IMR-90 (cell line): ENCODE measurements around the gene PDK1. TPM values are rescaled to one million over a fixed set of nuclear protein-coding genes. Genes with fewer than 3 reads are reported as not detected.

ENCODE experiments used
- ATAC-seq: fragments of 200-7000 bp; cut with Tn5 transposase; 2 replicates; pipeline ENCODE4 v1.9.1; 2020; ENCODE audit warnings: low read depth, mild to moderate bottlenecking, moderate library complexity
- BruUV-seq: library from RNA; stranded (reverse); fragments of 400-500 nt; replicated peaks from 2 replicates; lab custom pipeline; 2021; lab: Mats Ljungman, UMichigan
- CTCF ChIA-PET: fragments of 300-600 bp; formaldehyde crosslinking; extraction: SDS; loops from one replicate; lab custom pipeline; 2021; ENCODE audit warnings: antibody characterized with exemption; lab: Yijun Ruan, JAX
- POLR2A ChIA-PET: fragments of 300-600 bp; sonication (Branson Sonifier 250); formaldehyde crosslinking; loops from one replicate; lab custom pipeline; 2022; ENCODE audit warnings: antibody characterized with exemption; ENCODE audit not compliant: unreplicated experiment; lab: Charles Lee
- DNase-seq: peaks from one replicate; pipeline ENCODE4 v3.0.0; 2013
- H2AFZ ChIP-seq: replicated peaks from 2 replicates; pipeline ENCODE3; 2013; ENCODE audit warnings: low read length, mild to moderate bottlenecking; ENCODE audit not compliant: poor library complexity
- H2AK5ac ChIP-seq: 2 replicates; pipeline ENCODE4 v1.6.1; 2013; ENCODE audit warnings: low read depth, low read length, inconsistent platforms
- H2AK9ac ChIP-seq: replicated peaks from 2 replicates; pipeline ENCODE3; 2013; ENCODE audit warnings: mild to moderate bottlenecking, low read depth, low read length, moderate library complexity; ENCODE audit not compliant: poor library complexity
- H2BK120ac ChIP-seq: 2 replicates; pipeline ENCODE4 v1.6.1; 2013; ENCODE audit warnings: low read depth, low read length, inconsistent platforms
- H2BK15ac ChIP-seq: 3 replicates; pipeline ENCODE4 v1.6.1; 2013; ENCODE audit warnings: low read depth, low read length, inconsistent platforms
- H2BK20ac ChIP-seq: 2 replicates; pipeline ENCODE4 v1.6.1; 2013; ENCODE audit warnings: low read depth, mild to moderate bottlenecking, inconsistent platforms, low read length, moderate library complexity
- H2BK5ac ChIP-seq: 2 replicates; pipeline ENCODE4 v1.6.1; 2013; ENCODE audit warnings: mild to moderate bottlenecking, low read depth, low read length, inconsistent platforms; ENCODE audit not compliant: poor library complexity, severe bottlenecking
- H3K14ac ChIP-seq: replicated peaks from 2 replicates; pipeline ENCODE4 v1.6.1; 2013; ENCODE audit warnings: low read depth, low read length, inconsistent platforms
- H3K18ac ChIP-seq: 2 replicates; pipeline ENCODE4 v1.6.1; 2013; ENCODE audit warnings: low read depth, low read length, control low read depth
- H3K23ac ChIP-seq: 2 replicates; pipeline ENCODE4 v1.6.1; 2013; ENCODE audit warnings: low read depth, low read length, inconsistent platforms
- H3K27ac ChIP-seq: 2 replicates; pipeline ENCODE4 v1.5.1; 2013; ENCODE audit warnings: mild to moderate bottlenecking, control low read depth, low read length; ENCODE audit not compliant: insufficient read depth
- H3K27me3 ChIP-seq: 2 replicates; pipeline ENCODE4 v1.6.1; 2013; ENCODE audit warnings: low read length; ENCODE audit not compliant: control insufficient read depth, insufficient read depth
- H3K36me3 ChIP-seq: 2 replicates; pipeline ENCODE4 v1.6.1; 2013; ENCODE audit warnings: low read length, mixed read lengths; ENCODE audit not compliant: control insufficient read depth, insufficient read depth
- H3K4ac ChIP-seq: 2 replicates; pipeline ENCODE4 v1.6.1; 2013; ENCODE audit warnings: low read depth, low read length, inconsistent platforms
- H3K4me1 ChIP-seq: 2 replicates; pipeline ENCODE4 v1.6.1; 2013; ENCODE audit warnings: low read length, mixed read lengths; ENCODE audit not compliant: control insufficient read depth, insufficient read depth
- H3K4me2 ChIP-seq: 2 replicates; pipeline ENCODE4 v1.6.1; 2013; ENCODE audit warnings: low read depth, mild to moderate bottlenecking, control low read depth, low read length, moderate library complexity
- H3K4me3 ChIP-seq: 2 replicates; pipeline ENCODE4 v1.5.1; 2013; ENCODE audit warnings: low read depth, mild to moderate bottlenecking, control low read depth, low read length, moderate library complexity; ENCODE audit not compliant: insufficient read depth
- H3K56ac ChIP-seq: 2 replicates; pipeline ENCODE4 v1.6.1; 2013; ENCODE audit warnings: low read length, inconsistent platforms; ENCODE audit not compliant: insufficient read depth; ENCODE audit errors: extremely low read depth
- H3K79me1 ChIP-seq, 2 experiments: 2 replicates each; pipeline ENCODE4 v1.6.1; 2013; ENCODE audit warnings: low read length in 2 of 2, inconsistent platforms in 1 of 2, low read depth in 1 of 2
- H3K9ac ChIP-seq: 2 replicates; pipeline ENCODE4 v1.6.1; 2013; ENCODE audit warnings: low read depth, low read length, control low read depth
- H3K9me1 ChIP-seq: 2 replicates; pipeline ENCODE4 v1.6.1; 2013; ENCODE audit warnings: low read length, inconsistent platforms; ENCODE audit not compliant: insufficient read depth
- H3K9me3 ChIP-seq: 2 replicates; pipeline ENCODE4 v1.6.1; 2013; ENCODE audit warnings: low read length; ENCODE audit not compliant: control insufficient read depth, insufficient read depth
- H4K20me1 ChIP-seq: 2 replicates; pipeline ENCODE4 v1.6.1; 2013; ENCODE audit warnings: low read length, inconsistent platforms; ENCODE audit not compliant: insufficient read depth
- H4K5ac ChIP-seq: 2 replicates; pipeline ENCODE4 v1.6.1; 2013; ENCODE audit warnings: mild to moderate bottlenecking, low read depth, low read length, control low read depth
- H4K8ac ChIP-seq, 2 experiments: 2 replicates each; pipeline ENCODE4 v1.6.1; 2013; ENCODE audit warnings: low read depth in 2 of 2, low read length in 2 of 2, control low read depth in 1 of 2, inconsistent platforms in 1 of 2
- H4K91ac ChIP-seq: 2 replicates; pipeline ENCODE4 v1.6.1; 2013; ENCODE audit warnings: low read depth, low read length, inconsistent platforms; ENCODE audit not compliant: insufficient read depth
- BHLHE40 ChIP-seq: fragments of 150-350 bp; IDR thresholded peaks from 2 replicates; pipeline ENCODE4 v1.6.1; 2016; ENCODE audit warnings: mild to moderate bottlenecking, low read depth, low read length
- CEBPB ChIP-seq: IDR thresholded peaks from 2 replicates; pipeline ENCODE4 v1.6.1; 2012; ENCODE audit warnings: low read depth, low read length, improper control_type of control experiment
- CHD1 ChIP-seq: IDR thresholded peaks from 2 replicates; pipeline ENCODE4 v1.6.1; 2012; ENCODE audit warnings: low read depth, low read length, improper control_type of control experiment
- FOS ChIP-seq: fragments of 150-350 bp; IDR thresholded peaks from 2 replicates; pipeline ENCODE4 v1.6.1; 2016; ENCODE audit warnings: low read depth, low read length
- NFE2L2 ChIP-seq: fragments of 150-350 bp; IDR thresholded peaks from 2 replicates; pipeline ENCODE4 v1.6.1; 2016; ENCODE audit warnings: low read depth, mild to moderate bottlenecking, low read length
- POLR2A ChIP-seq: IDR thresholded peaks from 2 replicates; pipeline ENCODE4 v1.6.1; 2012; ENCODE audit warnings: mild to moderate bottlenecking, low read depth, low read length
- RFX5 ChIP-seq: IDR thresholded peaks from 2 replicates; pipeline ENCODE4 v1.8.0; 2012; ENCODE audit warnings: low read depth, mild to moderate bottlenecking, low read length, moderate library complexity
- WGBS, 2 experiments: methylation state at CpG; one replicate each; pipeline versions ENCODE4 v1.1.5 to v1.1.7; 2013; ENCODE audit warnings: missing lambda C conversion rate in 2 of 2; ENCODE audit not compliant: insufficient read length in 1 of 2; ENCODE audit errors: extremely low coverage in 2 of 2; 5-methylcytosine and 5-hydroxymethylcytosine counted together
- dilution Hi-C: fragments of 300-500 bp; cut with HindIII; formaldehyde crosslinking; loops from one replicate; pipeline ENCODE4 v1.14.3; 2018; ENCODE audit warnings: low sequenced_read_pairs; ENCODE audit not compliant: unreplicated experiment
- in situ Hi-C: fragments of 300-500 bp; cut with MboI; formaldehyde crosslinking; loops from 3 replicates; pipeline ENCODE4 v1.14.3; 2019; ENCODE audit warnings: low sequenced_read_pairs, inconsistent platforms, mixed read lengths
- intact Hi-C: fragments of 100-400 bp; cut with micrococcal nuclease; formaldehyde crosslinking; loops from 2 replicates; pipeline ENCODE4 v1.10.0; 2022
- polyA plus RNA-seq, 3 experiments: library from polyadenylated mRNA; depleted of rRNA; stranded (reverse); fragments of >200 nt; gene quantifications; 2 replicates each; pipeline ENCODE4 v1.2.3, GENCODE V29; 2012; ENCODE audit warnings: low replicate concordance in 1 of 3
- total RNA-seq: library from RNA; depleted of rRNA; stranded (reverse); fragments of >200 nt; gene quantifications from 2 replicates; pipeline ENCODE4 v1.2.3, GENCODE V29; 2012
- TF ChIP-seq, protein P1 (sequence below): fragments of 150-350 bp; IDR thresholded peaks from 2 replicates; pipeline ENCODE4 v1.6.1; 2017; ENCODE audit warnings: mild to moderate bottlenecking, antibody characterized with exemption, low read length, low read depth
- TF ChIP-seq, protein P2 (sequence below): fragments of 150-350 bp; IDR thresholded peaks from 2 replicates; pipeline ENCODE4 v1.6.1; 2016; ENCODE audit warnings: low read depth, mild to moderate bottlenecking, low read length, moderate library complexity, borderline replicate concordance

PDK1 gene
- total and polyA plus RNA-seq, 2 of the 4 experiments (the other 2 are of a cell fraction), result 38.1 to 85.9 TPM

DNA sequence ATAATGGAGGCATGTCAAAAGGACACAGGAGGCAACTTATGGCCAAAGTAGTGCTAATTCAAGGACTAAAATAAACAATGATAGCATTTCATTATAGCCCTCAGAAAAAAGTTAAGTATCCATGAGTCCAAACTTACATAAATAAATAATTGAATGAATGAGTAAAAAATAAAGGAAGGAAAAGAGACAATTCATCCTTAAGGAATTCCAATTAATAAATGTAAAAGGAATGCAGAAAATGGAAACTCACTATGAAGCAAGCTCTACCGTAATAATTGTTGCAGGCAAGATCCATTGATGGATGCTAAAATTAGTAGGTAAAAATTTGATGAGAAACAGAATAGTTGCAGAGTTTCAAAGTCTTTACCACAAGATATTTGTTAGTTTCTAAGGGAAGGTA lies 91.5 kb downstream of the PDK1 start:
- H3K56ac ChIP-seq, result peak overlapping the region; percentile 77
- peak overlapping the region; percentile 57; the same call in 1 of the 3 replicates for H2BK15ac ChIP-seq
- ATAC-seq (peak; percentile 48), DNase-seq (peak; percentile 87)
- peak overlapping the region; percentile 99 for H2BK5ac ChIP-seq
- H4K20me1 ChIP-seq, result no peaks in the 10 kb centered on the region
- no peak for TF ChIP-seq RFX5
- TF ChIP-seq CEBPB, result peak; percentile 90
- no peak for TF ChIP-seq CHD1
- no peak for TF ChIP-seq NFE2L2
- TF ChIP-seq FOS, result 0 out of 2 replicates have a peak, but pooled peaks have one; percentile 7
- TF ChIP-seq POLR2A, result no peak
- peak; percentile 5; the same call in 1 of the 2 replicates for TF ChIP-seq BHLHE40
- TF ChIP-seq, protein P1, sequence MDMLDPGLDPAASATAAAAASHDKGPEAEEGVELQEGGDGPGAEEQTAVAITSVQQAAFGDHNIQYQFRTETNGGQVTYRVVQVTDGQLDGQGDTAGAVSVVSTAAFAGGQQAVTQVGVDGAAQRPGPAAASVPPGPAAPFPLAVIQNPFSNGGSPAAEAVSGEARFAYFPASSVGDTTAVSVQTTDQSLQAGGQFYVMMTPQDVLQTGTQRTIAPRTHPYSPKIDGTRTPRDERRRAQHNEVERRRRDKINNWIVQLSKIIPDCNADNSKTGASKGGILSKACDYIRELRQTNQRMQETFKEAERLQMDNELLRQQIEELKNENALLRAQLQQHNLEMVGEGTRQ, result no peak
- TF ChIP-seq, protein P2, sequence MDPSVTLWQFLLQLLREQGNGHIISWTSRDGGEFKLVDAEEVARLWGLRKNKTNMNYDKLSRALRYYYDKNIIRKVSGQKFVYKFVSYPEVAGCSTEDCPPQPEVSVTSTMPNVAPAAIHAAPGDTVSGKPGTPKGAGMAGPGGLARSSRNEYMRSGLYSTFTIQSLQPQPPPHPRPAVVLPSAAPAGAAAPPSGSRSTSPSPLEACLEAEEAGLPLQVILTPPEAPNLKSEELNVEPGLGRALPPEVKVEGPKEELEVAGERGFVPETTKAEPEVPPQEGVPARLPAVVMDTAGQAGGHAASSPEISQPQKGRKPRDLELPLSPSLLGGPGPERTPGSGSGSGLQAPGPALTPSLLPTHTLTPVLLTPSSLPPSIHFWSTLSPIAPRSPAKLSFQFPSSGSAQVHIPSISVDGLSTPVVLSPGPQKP, result no peak
- H3K18ac ChIP-seq, result peak overlapping the region; percentile 100; the same call in 1 of the 2 replicates
- H3K79me1 ChIP-seq, result peaks cover 1 to 20% of the 10 kb centered on the region in 2 experiments; a peak in 2 of 4 replicates
- intact Hi-C loops, result no loop called here
- H2BK120ac ChIP-seq, result peak overlapping the region; percentile 98
- H3K27ac ChIP-seq, result peak overlapping the region; percentile 98
- no peaks in the 10 kb centered on the region; the same call in 1 of the 2 replicates for H3K36me3 ChIP-seq
- H2AK5ac ChIP-seq, result peak overlapping the region; percentile 90; the same call in 1 of the 2 replicates
- H4K91ac ChIP-seq, result peak overlapping the region; percentile 95; the same call in 1 of the 2 replicates
- no peak overlapping the region for H2AFZ ChIP-seq
- in situ Hi-C loops, result no loop called here
- CTCF ChIA-PET, result interaction anchor here (0.6 to 1.5 kb wide), 2 partner anchors 23 to 39 kb away, joined by 3 to 4 read pairs; no protein-coding TSS in a partner anchor
- H3K9me3 ChIP-seq, result no peaks in the 10 kb centered on the region
- POLR2A ChIA-PET, result no interaction called here
- peak overlapping the region; percentile 95; the same call in 1 of the 2 replicates for H3K14ac ChIP-seq
- peaks cover 23% of the 10 kb centered on the region for H3K9me1 ChIP-seq
- dilution Hi-C loops, result no loop called here
- H3K4ac ChIP-seq, result peak overlapping the region; percentile 95; the same call in 1 of the 2 replicates
- no TSS peak for BruUV-seq
- H3K23ac ChIP-seq, result peak overlapping the region; percentile 91; the same call in 1 of the 2 replicates
- WGBS, 2 experiments, result no CpG with 5 or more reads among the region's 1 CpG
- H3K4me1 ChIP-seq, result peaks cover 33% of the 10 kb centered on the region
- H4K5ac ChIP-seq, result peak overlapping the region; percentile 87; the same call in 1 of the 2 replicates
- H4K8ac ChIP-seq, result peak overlapping the region; percentile 86 to 89
- no peak overlapping the region; the same call in 1 of the 2 replicates for H3K9ac ChIP-seq
- peak overlapping the region; percentile 54; the same call in 1 of the 2 replicates for H3K4me2 ChIP-seq
- no peak overlapping the region for H2AK9ac ChIP-seq
- peak overlapping the region; percentile 98 for H2BK20ac ChIP-seq
- H3K4me3 ChIP-seq, result no peak overlapping the region
- no peaks in the 10 kb centered on the region for H3K27me3 ChIP-seq
